ENCODE data around the gene BRD3OS.

BRD3OS gene, protein sequence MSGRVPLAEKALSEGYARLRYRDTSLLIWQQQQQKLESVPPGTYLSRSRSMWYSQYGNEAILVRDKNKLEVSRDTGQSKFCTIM

GRCh38 chr9:134024828-134025605, at the start of gene BRD3OS:
Gene BRD3OS, plus strand, starts transcription at chr9:134025481. Its CDS starts 1,267 bp downstream, at chr9:134026748.
- DNase-seq (ENCODE audit: low read depth): peak; percentile 100

DNA sequence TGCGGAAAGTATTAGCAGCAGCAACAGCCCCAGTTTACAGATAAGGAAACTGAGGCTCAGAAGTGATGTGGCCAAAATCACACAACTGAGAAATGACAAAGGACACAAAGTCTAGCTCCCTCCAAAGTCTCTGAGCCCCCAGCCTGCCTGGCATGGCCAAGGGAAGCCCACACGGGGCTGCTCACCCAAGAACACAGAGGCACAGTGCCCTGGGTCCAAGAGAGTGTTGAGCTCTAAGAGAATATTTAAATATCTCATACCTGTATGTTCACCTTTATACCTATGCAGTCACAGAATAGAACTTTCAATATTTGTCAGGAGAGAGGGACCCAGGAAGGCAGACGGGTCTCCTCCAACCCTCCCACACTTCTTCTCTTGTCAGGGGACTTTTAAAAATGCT, 49.8 kb upstream of the BRD3OS start:
- no peak for DNase-seq (ENCODE audit: low read depth)

DNA sequence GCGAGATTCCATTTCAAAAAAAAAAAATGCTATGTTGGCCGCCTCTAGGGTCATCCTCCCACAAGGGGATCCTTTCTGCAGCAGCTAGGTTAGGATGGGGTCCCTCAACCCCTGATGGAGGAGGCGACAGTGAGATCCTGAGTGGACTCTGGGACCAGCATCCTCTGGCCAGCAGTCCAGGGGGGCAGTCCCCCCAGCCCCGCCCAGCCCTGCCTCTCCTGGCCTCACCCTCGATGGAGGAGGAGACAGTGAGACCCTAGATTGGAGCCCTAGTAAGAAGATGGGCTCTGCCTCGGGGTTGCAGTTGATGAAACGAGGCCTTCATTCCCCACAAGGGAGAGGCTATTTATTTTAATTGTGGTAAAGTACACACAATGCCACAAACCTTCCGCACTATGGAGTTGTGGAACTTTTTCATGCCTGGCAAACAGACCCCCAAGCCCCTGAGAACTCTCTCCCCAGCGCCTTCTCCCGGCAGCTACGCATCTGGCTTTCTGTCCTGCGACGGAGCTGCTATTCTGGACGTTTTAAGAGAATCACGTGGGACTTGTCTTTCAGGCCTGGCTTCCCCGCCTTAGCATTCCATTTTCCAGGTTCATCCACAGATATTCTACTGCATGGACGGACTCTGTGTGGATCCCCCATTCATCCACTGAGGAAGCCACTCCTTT, 49.0 kb upstream of the BRD3OS start:
- DNase-seq (ENCODE audit: low read depth): no peak

- no peak for DNase-seq (ENCODE audit: low read depth)
Measured at GRCh38 chr9:133976887-133977286, 48.4 kb upstream of the BRD3OS start.

GRCh38 chr9:133977421-133978201, 47.7 kb upstream of the BRD3OS start:
- no peak for DNase-seq (ENCODE audit: low read depth)

GRCh38 chr9:133978226-133978898, 46.9 kb upstream of the BRD3OS start:
- no peak for DNase-seq (ENCODE audit: low read depth)

DNA sequence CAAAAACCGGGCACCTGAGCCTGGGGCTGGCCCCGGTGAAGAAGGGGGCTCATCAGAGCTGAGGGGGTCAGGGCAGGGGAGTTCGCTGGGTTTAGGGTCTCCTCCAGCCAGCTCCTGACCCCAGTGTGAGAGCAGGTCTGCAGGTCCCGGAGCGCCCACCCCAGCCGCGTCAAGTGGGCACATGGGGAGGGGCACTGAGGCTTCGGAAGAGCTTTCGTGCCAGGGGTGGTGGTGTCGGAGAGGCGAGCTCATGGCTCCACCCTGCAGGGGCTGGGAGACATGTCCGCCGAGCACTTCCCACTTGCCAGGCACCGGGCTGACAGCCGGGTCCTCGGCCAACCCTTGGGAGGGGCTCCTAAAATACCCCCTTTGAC, 46.4 kb upstream of the BRD3OS start:
- no peak for DNase-seq (ENCODE audit: low read depth)

DNA sequence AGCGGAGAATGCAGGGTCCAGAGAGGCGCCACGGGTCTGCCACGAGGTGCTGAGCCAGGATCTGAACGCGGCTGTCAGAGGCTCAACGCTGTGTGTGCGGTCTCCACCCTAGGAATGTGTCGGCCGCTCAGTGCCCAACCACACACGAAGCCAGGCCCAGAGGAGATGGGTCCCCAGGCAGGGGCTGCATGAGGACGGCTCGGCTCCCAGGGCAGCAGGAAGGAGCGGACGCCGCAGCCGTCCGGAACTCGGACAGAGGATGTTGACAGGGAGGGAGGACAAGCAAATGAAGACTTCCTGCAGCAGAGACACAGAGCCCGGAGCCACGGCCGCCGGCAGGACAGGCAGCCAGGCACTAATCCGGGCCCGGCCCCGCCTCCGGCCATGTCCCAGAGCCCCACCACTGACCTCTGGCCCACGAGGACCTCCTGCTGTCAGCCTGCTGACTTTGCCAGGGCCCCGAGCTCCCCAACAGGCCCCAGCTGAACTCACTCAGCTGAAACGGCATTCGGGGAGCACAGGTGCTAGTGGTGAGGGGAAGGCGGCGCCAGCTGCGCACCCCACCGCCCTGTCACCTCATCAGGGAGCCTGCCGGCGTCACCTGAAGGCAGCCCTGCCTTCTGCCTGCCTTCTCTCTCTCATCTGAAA, 45.9 kb upstream of the BRD3OS start:
- DNase-seq (ENCODE audit: low read depth): peak; percentile 17

GRCh38 chr9:133979921-133980863, 45.1 kb upstream of the BRD3OS start:
- no peak for DNase-seq (ENCODE audit: low read depth)

GRCh38 chr9:133980864-133981588, 44.3 kb upstream of the BRD3OS start:
- no peak for DNase-seq (ENCODE audit: low read depth)

DNA sequence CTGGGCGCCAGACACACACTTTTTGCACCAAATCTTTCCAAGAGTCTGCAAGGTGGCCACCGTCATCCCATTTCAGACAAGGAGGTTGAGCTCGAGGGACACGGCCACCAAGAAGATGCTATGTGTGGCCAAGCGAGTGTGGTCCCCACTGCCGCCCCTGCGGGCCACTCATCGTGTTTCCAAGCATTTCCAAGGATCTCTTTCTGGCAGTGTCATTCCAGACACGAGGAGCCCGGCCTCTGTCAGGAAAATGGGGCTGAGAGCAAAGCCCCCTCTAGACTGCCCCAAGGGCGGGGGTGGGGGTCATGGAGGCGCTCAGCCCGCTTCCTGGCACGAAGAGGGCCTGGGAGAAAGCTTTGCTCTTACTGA, 43.7 kb upstream of the BRD3OS start:
- no peak for DNase-seq (ENCODE audit: low read depth)

DNA sequence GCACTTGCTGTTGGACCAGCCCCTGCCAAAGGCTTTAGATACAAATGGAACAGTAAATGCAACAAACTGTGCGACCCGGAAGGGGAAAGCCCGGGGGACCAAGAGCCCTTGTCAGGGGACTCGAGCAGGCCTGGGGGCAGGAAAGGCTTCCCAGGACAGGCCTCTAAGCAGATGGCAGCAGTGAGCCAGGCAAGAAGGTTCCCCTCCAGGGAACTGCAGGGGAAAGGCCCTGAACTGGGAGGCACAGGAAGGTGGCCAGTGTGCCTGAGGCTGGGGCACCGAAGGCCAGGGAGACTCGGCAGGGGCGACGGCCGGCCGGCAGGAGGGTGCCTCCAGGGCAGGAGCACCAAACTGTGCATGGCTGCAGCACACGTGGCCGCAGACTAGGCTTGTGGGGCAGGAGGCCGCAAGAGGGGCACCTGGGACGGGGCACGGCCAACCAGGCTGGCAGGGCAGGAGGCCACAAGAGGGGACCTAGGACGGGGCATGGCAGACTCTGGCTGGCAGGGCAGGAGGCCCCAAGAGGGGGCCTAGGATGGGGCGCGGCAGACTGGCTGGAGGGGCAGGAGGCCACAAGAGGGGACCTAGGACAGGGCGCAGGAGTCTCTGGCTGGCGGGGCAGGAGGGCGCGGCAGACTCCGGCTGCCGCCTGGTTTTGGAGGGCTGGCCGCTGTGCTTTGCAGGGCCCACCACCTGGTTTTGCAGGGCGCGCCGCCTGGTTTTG, 43.2 kb upstream of the BRD3OS start:
- DNase-seq (ENCODE audit: low read depth): no peak

GRCh38 chr9:133982971-133983720, 42.1 kb upstream of the BRD3OS start:
- no peak for DNase-seq (ENCODE audit: low read depth)

DNA sequence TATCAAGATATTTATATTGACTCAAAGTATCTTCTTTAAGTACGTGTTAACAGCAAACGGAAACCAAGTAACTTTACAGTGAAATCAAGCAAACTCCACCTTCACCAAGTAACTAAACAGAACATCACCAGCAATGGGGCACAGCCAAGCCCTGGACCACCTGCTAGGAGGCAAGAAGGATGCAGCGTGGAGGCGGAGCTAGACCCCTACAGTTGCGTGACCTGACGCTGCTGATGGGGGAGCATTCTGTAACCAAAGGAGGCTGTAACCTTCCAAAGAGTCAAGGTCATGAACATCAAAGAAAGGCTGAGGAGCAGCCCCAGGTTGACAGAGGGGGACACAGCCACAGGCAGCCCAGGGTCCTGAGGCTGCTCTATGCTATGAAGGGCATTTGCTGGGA, 39.2 kb upstream of the BRD3OS start:
- DNase-seq (ENCODE audit: low read depth): no peak

DNA sequence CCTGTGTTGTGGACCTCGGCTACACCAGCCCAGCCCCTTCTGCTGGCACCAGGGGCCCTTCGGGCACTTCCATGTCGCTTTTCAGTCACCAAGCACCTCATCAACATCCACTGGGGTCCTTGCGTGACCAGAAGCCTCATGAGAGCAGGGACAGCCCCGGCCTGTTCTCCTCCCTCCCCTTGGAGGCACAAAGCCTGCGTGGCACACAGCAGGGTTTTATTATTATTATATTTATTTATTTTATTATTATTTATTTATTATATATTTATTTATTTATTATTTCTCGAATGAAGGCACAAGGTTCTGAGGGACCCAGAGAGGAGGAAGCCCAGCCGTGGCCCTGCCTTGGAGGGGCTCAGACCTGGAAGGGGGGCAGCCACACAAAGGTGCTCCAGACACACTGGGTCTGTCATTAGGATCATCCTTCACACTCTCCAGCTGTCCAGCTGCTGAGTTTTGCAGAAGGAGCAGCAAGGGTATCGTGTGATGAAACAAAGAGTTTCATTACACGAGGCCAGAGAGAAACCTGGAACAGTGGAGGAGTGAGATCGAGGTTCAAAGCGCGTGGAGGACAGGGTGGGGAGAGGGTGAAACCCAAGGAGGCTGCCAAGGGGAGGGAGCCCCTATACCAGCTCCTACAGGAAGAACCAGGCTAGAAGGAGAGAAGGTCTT, 38.4 kb upstream of the BRD3OS start:
- DNase-seq (ENCODE audit: low read depth): no peak

- DNase-seq (ENCODE audit: low read depth): no peak
Measured at GRCh38 chr9:133987446-133987788, 37.9 kb upstream of the BRD3OS start.

DNA sequence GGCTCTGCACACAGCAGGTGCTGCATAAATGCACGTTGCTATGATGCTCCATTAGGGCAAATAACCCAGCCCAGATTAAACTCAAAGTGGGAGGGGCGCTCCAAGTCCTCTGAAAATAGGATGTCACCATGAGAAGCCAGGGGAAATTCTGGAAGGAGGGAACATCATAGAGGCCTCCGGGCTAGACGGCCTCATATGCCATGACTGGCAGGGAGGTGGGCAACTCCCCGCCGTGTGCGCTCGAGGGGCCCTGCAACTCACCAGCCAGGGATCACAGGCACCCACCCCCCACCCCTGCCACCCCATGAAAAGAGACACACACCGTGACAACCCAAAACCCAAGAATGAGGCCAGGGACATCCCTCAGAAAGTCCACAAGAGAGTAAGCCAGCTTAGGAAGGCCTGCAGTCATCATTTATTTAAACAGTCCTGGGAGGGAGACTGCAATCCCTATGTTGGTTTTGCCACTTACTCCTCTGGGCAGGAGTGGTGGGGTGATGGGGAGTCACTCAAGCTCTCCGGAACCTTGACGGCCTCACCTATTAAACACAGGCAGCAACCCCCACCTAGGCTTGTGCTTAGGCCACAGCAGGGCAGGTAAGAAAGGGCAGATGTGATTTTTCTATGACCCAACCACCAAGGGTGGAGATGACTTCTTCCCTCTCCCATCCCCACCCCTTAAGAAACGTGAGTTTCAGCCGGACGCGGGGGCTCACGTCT, 37.2 kb upstream of the BRD3OS start:
- no peak for DNase-seq (ENCODE audit: low read depth)

Data from amniotic epithelial cell (primary cell).